Dendritic cell treated with granulocyte-macrophage colony-stimulating factor and Interleukin-4, amounts not matched to agents 40 ng/mL and 50 ng/mL, for 4 days (primary cell): ENCODE measurements around the gene TAS2R40.
"Not testable (repeated sequence)": the region's sequence is repeated elsewhere in the genome, so short reads cannot be mapped to it uniquely, and the experiment has no call there.

Source experiments
- H3K27ac Mint-ChIP-seq: one replicate; pipeline ENCODE4 v1.8.0; 2022; ENCODE audit warnings: mild to moderate bottlenecking, mixed read lengths
- H3K27me3 Mint-ChIP-seq: one replicate; pipeline ENCODE4 v1.8.0; 2022; ENCODE audit warnings: mild to moderate bottlenecking, mixed read lengths
- H3K36me3 Mint-ChIP-seq: one replicate; pipeline ENCODE4 v1.8.0; 2022; ENCODE audit warnings: low read depth, mixed read lengths
- H3K4me1 Mint-ChIP-seq: one replicate; pipeline ENCODE4 v1.8.0; 2022; ENCODE audit warnings: low read depth, mixed read lengths
- H3K4me3 Mint-ChIP-seq: one replicate; pipeline ENCODE4 v1.8.0; 2022; ENCODE audit warnings: mild to moderate bottlenecking, moderate library complexity, mixed read lengths
- H3K9me3 Mint-ChIP-seq: one replicate; pipeline ENCODE4 v1.8.0; 2022; ENCODE audit warnings: mixed read lengths
- intact Hi-C: fragments of 100-400 bp; cut with micrococcal nuclease; formaldehyde crosslinking; loops from one replicate; pipeline ENCODE4 v1.15.0; 2022

Gene TAS2R40

GRCh38 chr7:143221737-143222136, at the start of gene TAS2R40:
Gene TAS2R40, plus strand, starts transcription at chr7:143222037. Its CDS starts 42 bp downstream, at chr7:143222079.
- H3K27me3 Mint-ChIP-seq, result no peaks in the 10 kb centered on the region
- H3K36me3 Mint-ChIP-seq, result no peaks in the 10 kb centered on the region
- intact Hi-C loops, result loop anchor here (1.0 kb wide), 1 partner anchor 42 kb away; the partner anchor contains the start of gene GSTK1
- no peaks in the 10 kb centered on the region for H3K9me3 Mint-ChIP-seq
- peak within 1 kb of the TSS; percentile 27 for H3K4me3 Mint-ChIP-seq
- peaks cover 47% of the 10 kb centered on the region for H3K4me1 Mint-ChIP-seq
- peak within 1 kb of the TSS; percentile 85 for H3K27ac Mint-ChIP-seq

- Mint-ChIP-seq H3K4me1 (peaks cover 11% of the 10 kb centered on the region), H3K27ac (no peak overlapping the region), H3K36me3 (no peaks in the 10 kb centered on the region), H3K9me3 (peaks cover 12% of the 10 kb centered on the region), H3K4me3 (no peak overlapping the region), H3K27me3 (no peaks in the 10 kb centered on the region)
- intact Hi-C loops, result no loop called here
These were observed 49.5 kb upstream of the TAS2R40 start for GRCh38 chr7:143172354-143172753.

- Mint-ChIP-seq H3K27ac (no peak overlapping the region), H3K9me3 (peaks cover 38% of the 10 kb centered on the region), H3K4me1 (peaks cover 6% of the 10 kb centered on the region), H3K4me3 (no peak overlapping the region), H3K36me3 (no peaks in the 10 kb centered on the region), H3K27me3 (no peaks in the 10 kb centered on the region)
- intact Hi-C loops, result no loop called here
These were observed 45.7 kb upstream of the TAS2R40 start for GRCh38 chr7:143176128-143176527.

GRCh38 chr7:143177374-143178119, 44.3 kb upstream of the TAS2R40 start:
- no peaks in the 10 kb centered on the region for H3K27me3 Mint-ChIP-seq

GRCh38 chr7:143180771-143181170, 41.1 kb upstream of the TAS2R40 start:
- H3K36me3 Mint-ChIP-seq, intact Hi-C loops, H3K27me3 Mint-ChIP-seq, H3K4me3 Mint-ChIP-seq, H3K4me1 Mint-ChIP-seq, H3K27ac Mint-ChIP-seq: not testable (repeated sequence)
- H3K9me3 Mint-ChIP-seq, result peaks cover 38% of the 10 kb centered on the region

More at GRCh38 chr7:143177374-143178119, 44.3 kb upstream of the TAS2R40 start:
- intact Hi-C loops, result no loop called here
- H3K36me3 Mint-ChIP-seq, result no peaks in the 10 kb centered on the region
- H3K9me3 Mint-ChIP-seq, result peaks cover 38% of the 10 kb centered on the region
- H3K4me3 Mint-ChIP-seq, result no peak overlapping the region
- no peak overlapping the region for H3K27ac Mint-ChIP-seq
- H3K4me1 Mint-ChIP-seq, result no peaks in the 10 kb centered on the region

GRCh38 chr7:143181349-143181748, 40.5 kb upstream of the TAS2R40 start:
- Mint-ChIP-seq H3K4me3 (no peak overlapping the region), H3K27me3 (no peaks in the 10 kb centered on the region), H3K36me3 (no peaks in the 10 kb centered on the region), H3K4me1 (no peaks in the 10 kb centered on the region), H3K27ac (no peak overlapping the region), H3K9me3 (peaks cover 38% of the 10 kb centered on the region)
- intact Hi-C loops, result no loop called here

- peaks cover 26% of the 10 kb centered on the region for H3K9me3 Mint-ChIP-seq
- no peaks in the 10 kb centered on the region for H3K4me1 Mint-ChIP-seq
- no peaks in the 10 kb centered on the region for H3K36me3 Mint-ChIP-seq
- H3K4me3 Mint-ChIP-seq, result no peak within 1 kb of the TSS
- H3K27ac Mint-ChIP-seq, result no peak within 1 kb of the TSS
- intact Hi-C loops, result no loop called here
- H3K27me3 Mint-ChIP-seq, result no peaks in the 10 kb centered on the region
These were observed 38.8 kb upstream of the TAS2R40 start, which contains the start of gene TAS2R39 for GRCh38 chr7:143183024-143183423. Gene TAS2R39, plus strand, starts transcription at chr7:143183419. Its CDS starts 0 bp downstream, at chr7:143183419.

- Mint-ChIP-seq H3K4me1 (no peaks in the 10 kb centered on the region), H3K9me3 (peaks cover under 1% of the 10 kb centered on the region), H3K36me3 (no peaks in the 10 kb centered on the region), H3K4me3 (no peak overlapping the region), H3K27ac (no peak overlapping the region), H3K27me3 (no peaks in the 10 kb centered on the region)
- intact Hi-C loops, result no loop called here
These were observed 36.3 kb upstream of the TAS2R40 start for GRCh38 chr7:143185551-143185950.

GRCh38 chr7:143188994-143189393, 32.8 kb upstream of the TAS2R40 start:
- H3K27ac Mint-ChIP-seq, result no peak overlapping the region
- intact Hi-C loops, result no loop called here
- no peaks in the 10 kb centered on the region for H3K9me3 Mint-ChIP-seq
- no peaks in the 10 kb centered on the region for H3K27me3 Mint-ChIP-seq
- H3K36me3 Mint-ChIP-seq, result no peaks in the 10 kb centered on the region
- no peak overlapping the region for H3K4me3 Mint-ChIP-seq
- H3K4me1 Mint-ChIP-seq, result no peaks in the 10 kb centered on the region

- Mint-ChIP-seq H3K4me3 (no peak overlapping the region), H3K27ac (no peak overlapping the region), H3K9me3 (peaks cover 15% of the 10 kb centered on the region), H3K27me3 (no peaks in the 10 kb centered on the region), H3K4me1 (no peaks in the 10 kb centered on the region), H3K36me3 (no peaks in the 10 kb centered on the region)
- intact Hi-C loops, result no loop called here
These were observed 28.0 kb upstream of the TAS2R40 start for GRCh38 chr7:143193880-143194279.

GRCh38 chr7:143199040-143199439, 22.8 kb upstream of the TAS2R40 start:
- Mint-ChIP-seq H3K9me3 (peaks cover 16% of the 10 kb centered on the region), H3K36me3 (no peaks in the 10 kb centered on the region), H3K27me3 (peaks cover 2% of the 10 kb centered on the region), H3K27ac (no peak overlapping the region), H3K4me1 (peaks cover 6% of the 10 kb centered on the region), H3K4me3 (no peak overlapping the region)
- intact Hi-C loops, result no loop called here

GRCh38 chr7:143202161-143202560, 19.7 kb upstream of the TAS2R40 start:
- no peak overlapping the region for H3K4me3 Mint-ChIP-seq
- peaks cover 35% of the 10 kb centered on the region for H3K4me1 Mint-ChIP-seq
- no peaks in the 10 kb centered on the region for H3K36me3 Mint-ChIP-seq
- peaks cover 2% of the 10 kb centered on the region for H3K27me3 Mint-ChIP-seq
- intact Hi-C loops, result no loop called here
- H3K27ac Mint-ChIP-seq, result no peak overlapping the region
- peaks cover 16% of the 10 kb centered on the region for H3K9me3 Mint-ChIP-seq

- H3K36me3 Mint-ChIP-seq, result no peaks in the 10 kb centered on the region
- peak overlapping the region; percentile 43 for H3K27ac Mint-ChIP-seq
- intact Hi-C loops, result no loop called here
- H3K27me3 Mint-ChIP-seq, result peaks cover 2% of the 10 kb centered on the region
- no peak overlapping the region for H3K4me3 Mint-ChIP-seq
- peaks cover 40% of the 10 kb centered on the region for H3K4me1 Mint-ChIP-seq
- peaks cover 6% of the 10 kb centered on the region for H3K9me3 Mint-ChIP-seq
These were observed 18.5 kb upstream of the TAS2R40 start for GRCh38 chr7:143203386-143203785.

- Mint-ChIP-seq H3K27ac (peak overlapping the region; percentile 85), H3K4me3 (peak overlapping the region; percentile 2), H3K36me3 (no peaks in the 10 kb centered on the region), H3K9me3 (no peaks in the 10 kb centered on the region), H3K27me3 (peaks cover 8% of the 10 kb centered on the region), H3K4me1 (peaks cover 56% of the 10 kb centered on the region)
- intact Hi-C loops, result loop anchor here (2.0 kb wide), 1 partner anchor 79 kb away; no protein-coding TSS in a partner anchor
These were observed 16.1 kb upstream of the TAS2R40 start for GRCh38 chr7:143205560-143206293.
